ENCODE data around the gene NPY4R2. TPM values are rescaled to one million over a fixed set of nuclear protein-coding genes. Genes with fewer than 3 reads are reported as not detected.

The NPY4R2 gene
- total RNA-seq (2022; extraction: Qiagen RNA extraction; ENCODE audit: low read depth): 14.5 to 28.2 TPM (median 22.2 TPM) in 5 replicates

GRCh38 chr10:47918475-47918874 lies at the start of gene NPY4R2:
TSS of gene NPY4R2 (plus strand) at chr10:47918662. CDS start at chr10:47921988, 3,326 bp downstream.

Other genes starting within 250 kb of the NPY4R2 start
- 2.1 to 3.8 TPM (median 3.2 TPM) in 5 replicates for gene SYT15B, start 155.1 kb upstream of the NPY4R2 start, total RNA-seq (2022; extraction: Qiagen RNA extraction; ENCODE audit: low read depth)
- 2.4 to 3.8 TPM (median 2.5 TPM) in 3 of 5 replicates, not detected in the others for gene FAM25C, start 81.1 kb downstream of the NPY4R2 start, total RNA-seq (2022; extraction: Qiagen RNA extraction; ENCODE audit: low read depth)